ENCODE data around the gene PLA2G2C.

- TF ChIP-seq POLR2AphosphoS5 (IDR thresholded peaks at IDR 0.05; ENCODE audit: low read depth, low read length) = no peak
- no peak for TF ChIP-seq SIN3A (IDR thresholded peaks at IDR 0.05; ENCODE audit: borderline replicate concordance, insufficient read depth, low read length)
Measured at GRCh38 chr1:20125100-20125499, 61.2 kb downstream of the PLA2G2C start.
